CD14-positive monocyte (primary cell): ENCODE results near the gene UBE2O. TPM values are rescaled to one million over a fixed set of nuclear protein-coding genes. Genes with fewer than 3 reads are reported as not detected.

Experiments
- DNase-seq, 3 donors: peaks; one replicate each; pipeline ENCODE4 v3.0.0-alpha.2; 2011 to 2022
- H2AFZ ChIP-seq: 2 replicates; pipeline ENCODE4 v1.6.0; 2012; ENCODE audit warnings: mild to moderate bottlenecking, low read depth, low read length, inconsistent platforms; ENCODE audit not compliant: insufficient read depth, poor library complexity, severe bottlenecking
- H3K27ac ChIP-seq, 2 donors: 1 replicate in 1 of 2; 2 replicates in 1 of 2; pipeline ENCODE4 v1.5.1; 2012 to 2013; ENCODE audit warnings: low read length in 2 of 2, control low read depth in 1 of 2, inconsistent platforms in 1 of 2, low read depth in 1 of 2, mild to moderate bottlenecking in 1 of 2
- H3K27me3 ChIP-seq, 2 donors: one replicate each; pipeline versions ENCODE4 v1.6.0 to v1.6.1; 2011 to 2013; ENCODE audit warnings: low read length in 2 of 2; ENCODE audit not compliant: control insufficient read depth in 2 of 2, insufficient read depth in 2 of 2
- H3K36me3 ChIP-seq, 2 donors: replicated peaks in 1 of 2; 1 replicate in 1 of 2; 2 replicates in 1 of 2; pipeline versions ENCODE4 v1.5.1 to v1.6.1; 2012 to 2013; ENCODE audit warnings: low read length in 2 of 2, control low read depth in 1 of 2, inconsistent platforms in 1 of 2, mild to moderate bottlenecking in 1 of 2; ENCODE audit not compliant: insufficient read depth in 2 of 2, control insufficient read depth in 1 of 2
- H3K4me1 ChIP-seq, 2 donors: 1 replicate in 1 of 2; 2 replicates in 1 of 2; pipeline versions ENCODE4 v1.5.1 to v1.6.1; 2012 to 2013; ENCODE audit warnings: low read length in 2 of 2, control low read depth in 1 of 2, inconsistent platforms in 1 of 2, mild to moderate bottlenecking in 1 of 2, moderate library complexity in 1 of 2; ENCODE audit not compliant: insufficient read depth in 2 of 2, control insufficient read depth in 1 of 2
- H3K4me2 ChIP-seq: replicated peaks from 2 replicates; pipeline ENCODE3; 2012; ENCODE audit warnings: low read length, moderate library complexity, mild to moderate bottlenecking; ENCODE audit not compliant: poor library complexity, severe bottlenecking; ENCODE audit errors: extremely low read depth
- H3K4me3 ChIP-seq, 3 experiments: fragments of 200-600 bp in 1 of 3; sonication (generic) in 1 of 3; replicated peaks in 1 of 3; 1 replicate in 2 of 3; 2 replicates in 1 of 3; pipeline ENCODE4 v1.5.1; 2011 to 2013; ENCODE audit warnings: low read length in 3 of 3, mild to moderate bottlenecking in 3 of 3, control low read depth in 2 of 3, low read depth in 2 of 3, inconsistent platforms in 1 of 3, moderate library complexity in 1 of 3
- H3K79me2 ChIP-seq: 2 replicates; pipeline ENCODE4 v1.6.0; 2012; ENCODE audit warnings: mild to moderate bottlenecking, control low read depth, inconsistent platforms, low read length, moderate library complexity; ENCODE audit not compliant: insufficient read depth
- H3K9ac ChIP-seq: 2 replicates; pipeline ENCODE4 v1.6.0; 2017; ENCODE audit warnings: low read length, mild to moderate bottlenecking; ENCODE audit not compliant: insufficient read depth, poor library complexity, severe bottlenecking
- H3K9me3 ChIP-seq, 2 donors: replicated peaks in 1 of 2; 1 replicate in 1 of 2; 2 replicates in 1 of 2; pipeline versions ENCODE4 v1.5.1 to v1.6.1; 2012 to 2013; ENCODE audit warnings: low read length in 2 of 2, control low read depth in 1 of 2; ENCODE audit not compliant: control insufficient read depth in 1 of 2, insufficient read depth in 1 of 2
- H4K20me1 ChIP-seq: 2 replicates; pipeline ENCODE4 v1.6.0; 2012; ENCODE audit warnings: mild to moderate bottlenecking, low read length, control low read depth, moderate library complexity; ENCODE audit not compliant: insufficient read depth
- H3K27ac Mint-ChIP-seq, 7 donors: one replicate each; pipeline ENCODE4 v1.8.0; 2020; ENCODE audit warnings: mild to moderate bottlenecking in 7 of 7, mixed read lengths in 7 of 7, moderate library complexity in 6 of 7, inconsistent platforms in 2 of 7
- H3K27me3 Mint-ChIP-seq, 3 donors: one replicate each; pipeline ENCODE4 v1.8.0; 2021 to 2022; ENCODE audit warnings: low read depth in 3 of 3, mild to moderate bottlenecking in 3 of 3, mixed read lengths in 3 of 3, moderate library complexity in 3 of 3, inconsistent platforms in 1 of 3
- H3K36me3 Mint-ChIP-seq, 2 donors: one replicate each; pipeline ENCODE4 v1.8.0; 2020; ENCODE audit warnings: mixed read lengths in 2 of 2, inconsistent platforms in 1 of 2, mild to moderate bottlenecking in 1 of 2
- H3K4me1 Mint-ChIP-seq: one replicate; pipeline ENCODE4 v1.8.0; 2020; ENCODE audit warnings: mild to moderate bottlenecking, mixed read lengths
- H3K4me3 Mint-ChIP-seq, 2 donors: one replicate each; pipeline ENCODE4 v1.8.0; 2020; ENCODE audit warnings: mild to moderate bottlenecking in 2 of 2, mixed read lengths in 2 of 2, moderate library complexity in 1 of 2
- H3K9me3 Mint-ChIP-seq, 7 donors: one replicate each; pipeline ENCODE4 v1.8.0; 2020 to 2022; ENCODE audit warnings: mixed read lengths in 7 of 7, mild to moderate bottlenecking in 6 of 7, moderate library complexity in 6 of 7, inconsistent platforms in 2 of 7
- CTCF ChIP-seq: fragments of 200-600 bp; IDR thresholded peaks from one replicate; pipeline ENCODE4 v1.8.0; 2022; ENCODE audit warnings: antibody characterized with exemption, mild to moderate bottlenecking
- WGBS: methylation state at CpG from one replicate; pipeline ENCODE4 v1.1.5; 2013; ENCODE audit warnings: missing lambda C conversion rate; ENCODE audit not compliant: insufficient coverage; 5-methylcytosine and 5-hydroxymethylcytosine counted together
- intact Hi-C, 2 donors: fragments of 100-400 bp; cut with micrococcal nuclease; formaldehyde crosslinking; loops; one replicate each; pipeline versions ENCODE4 v1.15.0 to v1.15.1; 2023
- polyA plus RNA-seq, 3 donors: library from polyadenylated mRNA; depleted of rRNA in 1 of 3; unstranded in 2 of 3; stranded (reverse) in 1 of 3; fragments of 300-500 nt in 2 of 3; fragments of >200 nt in 1 of 3; fragmentation: Illumina TruSeq in 2 of 3; gene quantifications; 1 replicate in 2 of 3; 2 replicates in 1 of 3; pipeline ENCODE4 v1.2.3, GENCODE V29; 2012 to 2021

Gene UBE2O
- polyA plus RNA-seq, 3 donors, result 1.3 to 15.1 (median 4.5) TPM

GRCh38 chr17:76427501-76428231, 25.3 kb downstream of the UBE2O start:
- H3K27me3 Mint-ChIP-seq, result no peaks in the 10 kb centered on the region
- no peak overlapping the region for H3K4me3 ChIP-seq

GRCh38 chr17:76426853-76427252, 26.1 kb downstream of the UBE2O start:
- Mint-ChIP-seq H3K9me3 (no peaks in the 10 kb centered on the region), H3K4me1 (peaks cover 15% of the 10 kb centered on the region), H3K27me3 (no peaks in the 10 kb centered on the region), H3K27ac (peak overlapping the region in 1 of 7 donors; percentile 3), H3K36me3 (peaks cover 12 to 19% of the 10 kb centered on the region in 2 donors), H3K4me3 (no peak overlapping the region)
- H3K79me2 ChIP-seq, result peaks cover 20% of the 10 kb centered on the region
- H3K4me3 ChIP-seq, result no peak overlapping the region
- H3K36me3 ChIP-seq, result no peaks in the 10 kb centered on the region
- intact Hi-C loops, result no loop called here
- H4K20me1 ChIP-seq, result peaks cover 52% of the 10 kb centered on the region
- no peak for DNase-seq
- H3K9me3 ChIP-seq, result no peaks in the 10 kb centered on the region
- no peak overlapping the region for H3K4me2 ChIP-seq
- no peaks in the 10 kb centered on the region for H3K27me3 ChIP-seq
- no peak overlapping the region for H3K9ac ChIP-seq
- no peak overlapping the region for H2AFZ ChIP-seq
- WGBS, result 85% methylated on average over 3 of the region's 3 CpGs
- H3K27ac ChIP-seq, result no peak overlapping the region
- H3K4me1 ChIP-seq, result no peaks in the 10 kb centered on the region
- no peak for TF ChIP-seq CTCF

More at GRCh38 chr17:76427501-76428231, 25.3 kb downstream of the UBE2O start:
- no peaks in the 10 kb centered on the region for H3K36me3 ChIP-seq
- no peaks in the 10 kb centered on the region for H3K9me3 ChIP-seq
- WGBS, result 82% methylated on average over 3 of the region's 8 CpGs
- TF ChIP-seq CTCF, result no peak
- no peak overlapping the region for H2AFZ ChIP-seq
- Mint-ChIP-seq H3K9me3 (no peaks in the 10 kb centered on the region), H3K4me3 (no peak overlapping the region), H3K27ac (peak overlapping the region in 2 of 7 donors; percentile 13 to 41), H3K36me3 (peaks cover 8 to 12% of the 10 kb centered on the region in 2 donors), H3K4me1 (peaks cover 16% of the 10 kb centered on the region)
- peaks cover 52% of the 10 kb centered on the region for H4K20me1 ChIP-seq
- H3K9ac ChIP-seq, result no peak overlapping the region
- intact Hi-C loops, result no loop called here
- H3K27me3 ChIP-seq, result no peaks in the 10 kb centered on the region
- no peak overlapping the region for H3K27ac ChIP-seq
- DNase-seq, result no peak
- no peaks in the 10 kb centered on the region for H3K4me1 ChIP-seq
- peaks cover 28% of the 10 kb centered on the region for H3K79me2 ChIP-seq
- H3K4me2 ChIP-seq, result no peak overlapping the region
